AG10803 (cell line): ENCODE measurements around the gene CCAR1.
"Not testable (repeated sequence)": the region's sequence is repeated elsewhere in the genome, so short reads cannot be mapped to it uniquely, and the experiment has no call there.

ENCODE experiments used
- DNase-seq: peaks from one replicate; pipeline ENCODE4 v3.0.0; 2010; ENCODE audit warnings: low read depth
- H3K4me3 ChIP-seq: 2 replicates; pipeline ENCODE4 v1.5.1; 2011; ENCODE audit warnings: mild to moderate bottlenecking, low read length, control low read depth
- CTCF ChIP-seq: conservative IDR thresholded peaks from 2 replicates; pipeline ENCODE4 v1.5.1; 2011; ENCODE audit warnings: mild to moderate bottlenecking, low read length, control low read depth, inconsistent platforms

Gene CCAR1

GRCh38 chr10:68742397-68742796, 21.4 kb downstream of the CCAR1 start:
- no peak overlapping the region for H3K4me3 ChIP-seq
- no peak for TF ChIP-seq CTCF
- DNase-seq: no peak

- H3K4me3 ChIP-seq: no peak overlapping the region
- TF ChIP-seq CTCF: no peak
- no peak for DNase-seq
These were observed 31.8 kb downstream of the CCAR1 start for GRCh38 chr10:68752711-68753350.

- no peak for TF ChIP-seq CTCF
- H3K4me3 ChIP-seq: no peak overlapping the region
- no peak for DNase-seq
These were observed 35.2 kb downstream of the CCAR1 start for GRCh38 chr10:68756246-68756645.

- peak; percentile 8 for DNase-seq
- TF ChIP-seq CTCF: no peak
- H3K4me3 ChIP-seq: no peak overlapping the region
These were observed 35.7 kb downstream of the CCAR1 start for GRCh38 chr10:68756766-68757165.

GRCh38 chr10:68759223-68759863, 38.3 kb downstream of the CCAR1 start:
- DNase-seq: no peak
- H3K4me3 ChIP-seq: no peak overlapping the region
- no peak for TF ChIP-seq CTCF

GRCh38 chr10:68759967-68760366, 38.9 kb downstream of the CCAR1 start:
- H3K4me3 ChIP-seq: no peak overlapping the region
- no peak for DNase-seq
- no peak for TF ChIP-seq CTCF

GRCh38 chr10:68767407-68767806, 46.4 kb downstream of the CCAR1 start:
- not testable (repeated sequence) for H3K4me3 ChIP-seq, DNase-seq
